ENCODE data around the gene GPSM1. TPM values are rescaled to one million over a fixed set of nuclear protein-coding genes. Genes with fewer than 3 reads are reported as not detected.

Gene GPSM1
- total and polyA plus RNA-seq, 9 of the 15 experiments (the other 6 are each of a cell fraction or from before 2014, with no cell fraction given): 0.04 to 14.2 (median 3.1) TPM

GRCh38 chr9:136372561-136373299, 45.4 kb downstream of the GPSM1 start (continued):
- TF ChIP-seq, protein P1, sequence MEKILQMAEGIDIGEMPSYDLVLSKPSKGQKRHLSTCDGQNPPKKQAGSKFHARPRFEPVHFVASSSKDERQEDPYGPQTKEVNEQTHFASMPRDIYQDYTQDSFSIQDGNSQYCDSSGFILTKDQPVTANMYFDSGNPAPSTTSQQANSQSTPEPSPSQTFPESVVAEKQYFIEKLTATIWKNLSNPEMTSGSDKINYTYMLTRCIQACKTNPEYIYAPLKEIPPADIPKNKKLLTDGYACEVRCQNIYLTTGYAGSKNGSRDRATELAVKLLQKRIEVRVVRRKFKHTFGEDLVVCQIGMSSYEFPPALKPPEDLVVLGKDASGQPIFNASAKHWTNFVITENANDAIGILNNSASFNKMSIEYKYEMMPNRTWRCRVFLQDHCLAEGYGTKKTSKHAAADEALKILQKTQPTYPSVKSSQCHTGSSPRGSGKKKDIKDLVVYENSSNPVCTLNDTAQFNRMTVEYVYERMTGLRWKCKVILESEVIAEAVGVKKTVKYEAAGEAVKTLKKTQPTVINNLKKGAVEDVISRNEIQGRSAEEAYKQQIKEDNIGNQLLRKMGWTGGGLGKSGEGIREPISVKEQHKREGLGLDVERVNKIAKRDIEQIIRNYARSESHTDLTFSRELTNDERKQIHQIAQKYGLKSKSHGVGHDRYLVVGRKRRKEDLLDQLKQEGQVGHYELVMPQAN (IDR thresholded peaks at IDR 0.05; ENCODE audit: borderline replicate concordance): peak; percentile 85
- TF ChIP-seq POU5F1 (IDR thresholded peaks at IDR 0.05; ENCODE audit: borderline replicate concordance, low read depth, low read length, partially characterized antibody) (no peak), SRF (CRISPR knock-in tag; IDR thresholded peaks at IDR 0.05) (0 out of 4 replicates have a peak, but pooled peaks of 1 of the 2 experiments have one; percentile 13), CUX1 (CRISPR knock-in tag; IDR thresholded peaks at IDR 0.05) (no peak), STAG1 (CRISPR knock-in tag; IDR thresholded peaks at IDR 0.05; ENCODE audit: borderline replicate concordance) (peak; percentile 18; the same call in 1 of the 2 replicates), IRF9 (tag; IDR thresholded peaks at IDR 0.05) (peak; percentile 71; the same call in 1 of the 2 replicates), NCOA6 (IDR thresholded peaks at IDR 0.05) (no peak), C11orf30 (IDR thresholded peaks at IDR 0.05; ENCODE audit: low read depth) (peak; percentile 20; the same call in 1 of the 2 replicates), TEAD1 (CRISPR knock-in tag; IDR thresholded peaks at IDR 0.05) (peak; percentile 48 to 93; a peak in 1 of 4 replicates), HDAC2 (IDR thresholded peaks at IDR 0.05) (peak; percentile 67), KLF1 (tag; IDR thresholded peaks at IDR 0.05) (no peak), CTBP1 (IDR thresholded peaks at IDR 0.05; ENCODE audit: borderline replicate concordance) (peak; percentile 88), HLTF (IDR thresholded peaks at IDR 0.05) (no peak)
- TF ChIP-seq, protein P2, sequence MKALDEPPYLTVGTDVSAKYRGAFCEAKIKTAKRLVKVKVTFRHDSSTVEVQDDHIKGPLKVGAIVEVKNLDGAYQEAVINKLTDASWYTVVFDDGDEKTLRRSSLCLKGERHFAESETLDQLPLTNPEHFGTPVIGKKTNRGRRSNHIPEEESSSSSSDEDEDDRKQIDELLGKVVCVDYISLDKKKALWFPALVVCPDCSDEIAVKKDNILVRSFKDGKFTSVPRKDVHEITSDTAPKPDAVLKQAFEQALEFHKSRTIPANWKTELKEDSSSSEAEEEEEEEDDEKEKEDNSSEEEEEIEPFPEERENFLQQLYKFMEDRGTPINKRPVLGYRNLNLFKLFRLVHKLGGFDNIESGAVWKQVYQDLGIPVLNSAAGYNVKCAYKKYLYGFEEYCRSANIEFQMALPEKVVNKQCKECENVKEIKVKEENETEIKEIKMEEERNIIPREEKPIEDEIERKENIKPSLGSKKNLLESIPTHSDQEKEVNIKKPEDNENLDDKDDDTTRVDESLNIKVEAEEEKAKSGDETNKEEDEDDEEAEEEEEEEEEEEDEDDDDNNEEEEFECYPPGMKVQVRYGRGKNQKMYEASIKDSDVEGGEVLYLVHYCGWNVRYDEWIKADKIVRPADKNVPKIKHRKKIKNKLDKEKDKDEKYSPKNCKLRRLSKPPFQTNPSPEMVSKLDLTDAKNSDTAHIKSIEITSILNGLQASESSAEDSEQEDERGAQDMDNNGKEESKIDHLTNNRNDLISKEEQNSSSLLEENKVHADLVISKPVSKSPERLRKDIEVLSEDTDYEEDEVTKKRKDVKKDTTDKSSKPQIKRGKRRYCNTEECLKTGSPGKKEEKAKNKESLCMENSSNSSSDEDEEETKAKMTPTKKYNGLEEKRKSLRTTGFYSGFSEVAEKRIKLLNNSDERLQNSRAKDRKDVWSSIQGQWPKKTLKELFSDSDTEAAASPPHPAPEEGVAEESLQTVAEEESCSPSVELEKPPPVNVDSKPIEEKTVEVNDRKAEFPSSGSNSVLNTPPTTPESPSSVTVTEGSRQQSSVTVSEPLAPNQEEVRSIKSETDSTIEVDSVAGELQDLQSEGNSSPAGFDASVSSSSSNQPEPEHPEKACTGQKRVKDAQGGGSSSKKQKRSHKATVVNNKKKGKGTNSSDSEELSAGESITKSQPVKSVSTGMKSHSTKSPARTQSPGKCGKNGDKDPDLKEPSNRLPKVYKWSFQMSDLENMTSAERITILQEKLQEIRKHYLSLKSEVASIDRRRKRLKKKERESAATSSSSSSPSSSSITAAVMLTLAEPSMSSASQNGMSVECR (CRISPR knock-in tag; IDR thresholded peaks at IDR 0.05): peak; percentile 86

Data from K562 (cell line).